ENCODE measurements around the gene TBX5. TPM values are rescaled to one million over a fixed set of nuclear protein-coding genes. Genes with fewer than 3 reads are reported as not detected.

TBX5 gene
- total RNA-seq, 3 donors from 2014 or later, result not detected

GRCh38 chr12:114402084-114402717 is 3.7 kb downstream of the TBX5 start:
- DNase-seq, result no peak
- no peak overlapping the region for H3K4me3 ChIP-seq
- intact Hi-C loops (cut with DNase I, micrococcal nuclease), result no loop called here
- H3K36me3 ChIP-seq (ENCODE audit: low read depth), result no peaks in the 10 kb centered on the region
- TF ChIP-seq CTCF (IDR thresholded peaks at IDR 0.05), result no peak
- no peaks in the 10 kb centered on the region for H3K9me3 ChIP-seq
- ATAC-seq, result no peak
- H3K4me1 ChIP-seq (ENCODE audit: low read depth), result no peaks in the 10 kb centered on the region

- intact Hi-C loops (cut with DNase I, micrococcal nuclease), result no loop called here
- ATAC-seq (no peak), DNase-seq (no peak)
- no peak for TF ChIP-seq CTCF (IDR thresholded peaks at IDR 0.05)
- Histone ChIP-seq H3K4me1 (ENCODE audit: low read depth) (no peaks in the 10 kb centered on the region), H3K4me3 (no peak overlapping the region), H3K36me3 (ENCODE audit: low read depth) (no peaks in the 10 kb centered on the region), H3K9me3 (no peaks in the 10 kb centered on the region)
These were observed 4.4 kb downstream of the TBX5 start for GRCh38 chr12:114401328-114402083.

GRCh38 chr12:114400925-114401324 is 5.0 kb downstream of the TBX5 start:
- TF ChIP-seq CTCF (IDR thresholded peaks at IDR 0.05), result no peak
- Histone ChIP-seq H3K4me3 (no peak overlapping the region), H3K9me3 (no peaks in the 10 kb centered on the region), H3K36me3 (ENCODE audit: low read depth) (no peaks in the 10 kb centered on the region), H3K4me1 (ENCODE audit: low read depth) (no peaks in the 10 kb centered on the region)
- intact Hi-C loops (cut with DNase I, micrococcal nuclease), result no loop called here
- ATAC-seq (peak; percentile 9), DNase-seq (peak in 1 of 3 donors; percentile 4)

GRCh38 chr12:114400361-114400811 is 5.6 kb downstream of the TBX5 start:
- ATAC-seq (no peak), DNase-seq (no peak)
- Histone ChIP-seq H3K36me3 (ENCODE audit: low read depth) (no peaks in the 10 kb centered on the region), H3K4me1 (ENCODE audit: low read depth) (no peaks in the 10 kb centered on the region), H3K9me3 (no peaks in the 10 kb centered on the region), H3K4me3 (no peak overlapping the region)
- TF ChIP-seq CTCF (IDR thresholded peaks at IDR 0.05), result no peak
- intact Hi-C loops (cut with DNase I, micrococcal nuclease), result no loop called here

- intact Hi-C loops (cut with DNase I, micrococcal nuclease), result no loop called here
- Histone ChIP-seq H3K4me1 (ENCODE audit: low read depth) (no peaks in the 10 kb centered on the region), H3K4me3 (no peak overlapping the region), H3K36me3 (ENCODE audit: low read depth) (no peaks in the 10 kb centered on the region), H3K9me3 (no peaks in the 10 kb centered on the region)
- TF ChIP-seq CTCF (IDR thresholded peaks at IDR 0.05), result no peak
- ATAC-seq (peak; percentile 43), DNase-seq (peak in 1 of 3 donors; percentile 23)
These were observed 6.2 kb downstream of the TBX5 start for GRCh38 chr12:114399664-114400211.

Measured in mucosa of descending colon (tissue), 3 donors.